DMS79 treated with DMSO at 0.1 percent for 48 hours (cell line): ENCODE results near the gene STON2.
A peak's percentile ranks its signal among the peaks of the same experiment; 100 is the strongest.
"Not testable (repeated sequence)": the region's sequence is repeated elsewhere in the genome, so short reads cannot be mapped to it uniquely, and the experiment has no call there.

Source experiments
- DNase-seq: peaks from one replicate; lab custom pipeline; 2025; lab: John Stamatoyannopoulos, UW

Gene STON2

DNA sequence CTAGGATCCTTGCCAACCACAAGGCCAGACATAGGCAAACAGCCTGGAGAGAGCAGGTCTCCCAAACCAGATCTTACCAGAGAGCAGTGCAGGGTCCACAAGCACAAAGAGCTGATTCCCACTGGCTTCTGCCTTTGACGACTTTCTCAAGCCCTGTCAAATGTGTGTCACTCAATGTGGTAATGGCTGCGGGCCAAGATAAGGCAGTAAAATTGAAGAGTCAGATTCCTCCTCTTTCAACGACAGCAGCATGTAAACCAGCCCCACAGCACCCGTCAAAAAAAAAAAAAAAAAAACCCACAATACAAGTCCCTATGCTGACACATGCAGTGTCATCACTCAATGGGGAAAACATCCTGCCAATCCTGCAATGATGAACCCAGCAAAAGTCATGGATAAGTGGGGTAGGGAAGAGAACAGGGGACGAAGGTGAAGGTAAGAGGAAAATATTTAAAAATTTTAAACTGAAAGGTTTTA lies at the start of gene STON2:
Gene STON2 (minus strand): TSS at position 123 of the 477 bp plus-strand sequence. CDS start 1,942 bp downstream, outside the sequence.
- peak; percentile 89 for DNase-seq

GRCh38 chr14:81449576-81449975 lies 49.5 kb upstream of the STON2 start:
- DNase-seq, result peak; percentile 80

- peak; percentile 80 for DNase-seq
These were observed 49.0 kb upstream of the STON2 start for GRCh38 chr14:81449114-81449513.

GRCh38 chr14:81447021-81447764 lies 47.1 kb upstream of the STON2 start:
- DNase-seq, result no peak

DNA sequence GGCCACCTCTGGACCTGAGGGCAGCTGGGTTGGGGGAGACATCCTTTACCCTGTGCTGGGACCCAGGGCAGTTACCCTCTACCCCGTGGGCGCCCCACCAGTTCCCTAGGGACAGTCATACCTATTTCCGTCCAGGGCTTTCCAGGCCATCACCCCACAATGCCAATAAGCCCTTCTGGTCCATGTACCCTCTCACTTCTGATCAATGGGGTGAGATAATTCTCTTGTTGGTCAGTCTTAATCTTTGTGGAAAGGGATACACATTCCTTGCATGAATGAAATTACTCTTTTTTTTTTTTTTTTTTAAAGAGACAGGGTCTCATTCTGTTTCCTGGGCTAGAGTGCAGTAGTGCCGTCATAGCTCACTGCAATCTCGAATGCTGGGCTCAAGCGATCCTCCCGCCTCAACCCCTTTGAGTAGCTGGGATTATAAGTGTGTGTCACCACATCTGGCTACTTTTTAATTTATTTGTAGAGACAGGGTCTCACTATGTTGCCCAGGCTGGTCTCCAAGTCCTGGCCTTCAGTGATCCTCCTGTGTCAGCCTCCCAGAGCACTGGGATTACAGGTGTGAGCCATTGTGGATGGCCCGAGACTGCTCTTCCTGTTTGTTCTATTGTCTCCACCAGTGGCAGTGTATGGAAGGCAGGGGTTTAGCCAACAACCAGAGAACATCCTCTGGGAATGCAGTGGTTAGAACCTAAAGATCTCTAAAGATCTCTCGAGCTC lies 46.3 kb upstream of the STON2 start:
- DNase-seq, result no peak

- DNase-seq, result no peak
These were observed 41.6 kb upstream of the STON2 start for GRCh38 chr14:81441626-81442134.

- no peak for DNase-seq
These were observed 39.9 kb upstream of the STON2 start for GRCh38 chr14:81440041-81440440.

GRCh38 chr14:81437244-81437643 lies 37.1 kb upstream of the STON2 start:
- DNase-seq, result peak; percentile 46

DNA sequence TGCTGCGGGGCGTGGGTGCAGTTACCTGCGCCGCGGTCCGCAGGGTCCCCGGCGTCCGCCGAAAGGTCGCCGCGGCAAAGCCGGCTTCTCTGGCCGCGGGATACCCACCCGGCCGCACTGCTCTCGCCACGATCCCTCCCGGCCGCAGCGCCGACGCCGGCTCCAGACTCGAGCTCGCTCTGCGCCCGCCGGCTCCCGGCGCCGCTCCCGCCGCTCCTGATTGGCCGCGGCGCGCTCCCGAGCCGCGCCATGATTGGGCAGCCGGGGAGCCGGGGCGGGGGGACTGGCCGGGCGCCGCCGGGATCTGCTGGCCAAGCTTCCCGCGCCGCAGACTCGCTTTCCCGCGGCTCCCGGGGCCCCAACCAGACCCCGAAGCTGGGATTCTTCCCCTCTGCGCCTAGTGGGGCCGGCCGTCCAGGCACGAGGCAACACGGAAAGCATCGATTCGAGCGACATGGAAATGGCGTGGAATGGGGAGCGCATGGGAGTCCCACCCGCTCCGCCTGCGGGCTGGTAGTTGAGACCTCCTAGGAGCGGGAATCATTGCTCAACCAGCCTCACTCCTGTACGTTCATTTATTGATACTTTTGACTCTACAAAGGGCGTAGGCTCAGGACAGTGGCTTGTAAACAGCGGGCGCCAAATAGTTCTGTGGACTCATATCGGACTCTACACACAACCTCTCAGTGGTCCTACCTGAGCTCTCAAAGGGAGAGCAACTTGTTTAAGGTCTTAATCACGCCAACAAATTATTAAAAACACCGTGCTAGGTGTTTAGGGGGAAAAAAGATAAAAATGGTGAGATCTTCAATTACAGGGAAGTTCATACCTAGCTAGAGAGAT lies 36.4 kb upstream of the STON2 start:
- DNase-seq, result peak; percentile 83

DNA sequence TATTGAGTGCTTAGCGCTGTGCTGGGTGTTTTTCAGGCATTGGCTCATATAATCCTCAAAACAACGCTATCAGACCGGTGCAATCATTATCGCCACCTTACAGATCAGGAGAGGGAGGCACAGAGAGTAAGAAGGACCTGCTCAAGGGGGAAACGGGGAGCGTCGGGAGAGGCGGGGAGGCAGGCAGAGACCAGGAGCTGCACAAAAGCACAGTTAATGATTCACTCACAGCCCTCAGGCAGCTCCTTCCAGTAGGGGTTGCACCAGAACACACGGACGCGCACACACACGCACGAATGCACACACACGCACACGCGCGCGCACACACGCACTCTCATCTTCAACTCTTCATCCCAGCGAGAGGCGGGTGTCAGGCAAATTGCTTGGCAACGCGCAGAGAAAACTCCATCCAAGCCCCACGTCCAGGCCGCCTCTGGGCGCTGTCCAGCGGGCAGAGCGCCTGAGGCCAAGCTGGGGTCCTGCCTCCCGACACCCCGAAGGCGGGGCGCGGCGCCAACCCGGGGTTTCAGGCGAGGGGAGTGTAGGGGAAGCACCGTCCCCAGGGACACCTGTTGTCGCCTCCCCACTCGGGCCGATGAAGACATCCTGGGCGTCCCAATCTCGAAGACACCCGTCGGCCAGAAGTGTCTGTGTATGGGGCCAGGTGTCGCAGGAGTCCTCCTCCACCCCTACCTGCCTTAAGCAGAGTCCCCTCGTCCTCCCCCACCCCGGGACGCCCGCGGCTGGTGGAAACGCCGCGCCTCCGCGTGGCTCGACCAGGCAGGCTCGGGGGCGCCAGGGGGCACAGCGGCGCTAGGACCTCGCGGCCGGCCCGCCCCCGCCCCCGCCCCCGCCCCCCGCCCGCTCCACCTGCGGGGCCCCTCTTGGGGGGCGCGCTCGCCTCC lies 35.5 kb upstream of the STON2 start:
- DNase-seq, result peak; percentile 100

GRCh38 chr14:81435048-81435390 lies 34.9 kb upstream of the STON2 start:
- DNase-seq, result no peak

DNA sequence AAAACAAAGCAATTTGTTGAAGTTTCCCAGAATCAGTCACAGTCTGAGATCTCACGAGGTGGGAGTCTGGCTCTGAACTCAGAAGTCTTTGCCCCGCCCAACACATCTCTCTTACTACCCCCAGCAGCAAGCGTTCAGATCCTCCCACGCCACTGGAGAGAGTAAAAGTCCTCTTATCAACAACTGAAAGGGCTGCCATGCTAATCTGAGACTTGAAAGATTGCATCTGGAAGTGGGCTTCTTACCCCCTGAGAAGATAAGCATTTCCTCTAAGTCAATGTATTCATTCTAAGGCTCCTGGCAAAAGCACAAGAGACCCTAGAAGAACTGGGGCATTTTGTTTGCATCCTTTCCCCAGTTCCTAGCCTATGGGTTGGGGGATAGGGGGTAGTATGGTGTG lies 34.1 kb upstream of the STON2 start:
- no peak for DNase-seq

DNA sequence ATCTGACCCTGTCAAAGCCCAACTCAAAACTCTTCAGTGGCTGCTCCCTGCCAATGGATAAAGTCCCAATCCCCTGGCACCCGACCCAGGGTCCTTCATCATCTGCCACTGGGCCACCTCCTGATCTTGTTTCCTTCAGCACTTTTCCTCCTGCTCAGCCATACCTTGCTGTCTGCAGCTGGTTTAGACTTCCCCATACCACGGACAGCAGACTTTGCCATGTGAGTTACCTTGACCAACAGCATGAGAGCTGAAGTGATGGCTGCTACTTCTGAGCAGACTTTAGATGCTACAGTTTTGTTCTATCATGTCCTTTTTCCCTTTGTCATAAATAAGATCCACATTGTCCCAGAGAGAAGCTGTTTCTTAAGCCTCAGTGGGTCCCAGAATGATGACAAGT lies 33.3 kb upstream of the STON2 start:
- no peak for DNase-seq

GRCh38 chr14:81432219-81432661 lies 32.1 kb upstream of the STON2 start:
- no peak for DNase-seq

DNA sequence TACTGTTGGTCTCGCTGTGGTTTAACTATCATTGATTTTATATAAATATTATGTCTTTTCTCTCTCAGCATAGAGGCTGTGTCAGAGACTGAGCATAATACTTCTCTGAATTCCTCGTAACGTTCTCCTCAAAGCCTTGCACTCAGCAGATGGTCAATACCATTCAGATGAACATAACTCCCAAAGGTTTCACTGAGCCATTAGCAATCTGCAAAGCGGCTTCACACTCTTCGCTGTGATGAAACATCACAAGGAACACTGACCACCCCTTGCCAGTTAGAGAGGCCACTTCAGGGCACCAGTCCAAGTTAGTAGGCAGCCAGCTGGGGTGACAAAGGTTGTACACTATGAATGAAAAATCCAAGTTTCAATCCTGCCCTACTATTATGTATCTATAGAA lies 30.1 kb upstream of the STON2 start:
- DNase-seq, result no peak

GRCh38 chr14:81429749-81430148 lies 29.6 kb upstream of the STON2 start:
- DNase-seq, result not testable (repeated sequence)

- no peak for DNase-seq
These were observed 28.9 kb upstream of the STON2 start for GRCh38 chr14:81429028-81429427.

GRCh38 chr14:81427348-81428058 lies 27.4 kb upstream of the STON2 start:
- DNase-seq, result no peak

DNA sequence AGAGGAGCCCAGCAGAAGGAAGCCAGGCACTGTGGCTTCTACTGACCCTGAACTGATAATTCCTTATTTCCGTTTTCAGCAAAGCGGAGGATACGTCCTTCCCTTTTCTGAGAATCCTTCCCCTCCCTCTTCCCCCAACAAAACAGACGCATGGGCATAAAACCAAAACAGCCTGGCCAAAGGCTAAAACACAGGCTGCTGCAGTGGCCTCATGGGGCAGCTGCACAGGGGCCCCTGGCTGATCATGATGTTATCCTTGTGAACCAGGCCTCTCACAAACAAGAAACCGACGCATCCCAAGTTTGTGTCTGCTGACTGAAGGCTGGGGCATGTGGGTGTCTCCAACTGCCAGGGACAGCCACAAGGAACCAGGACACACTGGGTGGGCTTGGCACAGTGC lies 23.4 kb upstream of the STON2 start:
- no peak for DNase-seq

DNA sequence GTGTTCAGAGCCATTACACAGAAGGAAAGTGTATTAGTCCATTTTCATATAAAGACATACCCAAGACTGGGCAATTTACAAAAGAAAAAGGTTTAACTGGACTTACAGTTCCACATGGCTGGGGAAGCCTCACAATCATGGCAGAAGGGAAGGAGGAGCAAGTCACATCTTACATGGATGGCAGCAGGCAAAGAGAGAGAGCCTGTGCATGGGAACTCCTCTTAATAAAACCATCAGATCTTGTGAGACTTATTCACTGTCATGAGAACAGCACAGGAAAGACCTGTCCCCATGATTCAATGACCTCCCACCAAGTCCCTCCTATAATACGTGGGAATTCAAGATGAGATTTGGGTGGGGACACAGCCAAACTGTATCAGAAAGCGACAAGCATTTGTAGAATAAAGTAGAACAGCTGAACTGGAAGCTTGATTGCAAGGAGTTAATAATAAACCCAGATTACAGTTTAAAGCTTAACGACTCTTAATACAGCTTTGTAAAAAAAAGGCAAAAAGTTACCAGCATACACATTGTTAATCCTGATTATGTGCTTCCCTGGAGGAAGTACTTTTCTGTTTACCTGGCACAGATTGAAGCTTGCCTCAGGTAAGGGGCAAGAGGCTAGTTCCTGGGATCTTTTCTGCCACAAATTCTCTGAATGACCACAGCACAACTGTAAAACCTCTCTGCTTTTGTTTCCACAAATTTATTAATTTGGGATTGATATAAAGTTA lies 18.1 kb upstream of the STON2 start:
- no peak for DNase-seq
